Cerebellar cortex (tissue), 1 donor: Measurements from ENCODE around the gene CHID1.
A peak's percentile ranks its signal among the peaks of the same experiment; 100 is the strongest.

ENCODE experiments used
- DNase-seq: peaks from one replicate; pipeline ENCODE4 v3.0.0-alpha.2; 2015; ENCODE audit warnings: low spot score

CHID1 gene

DNA sequence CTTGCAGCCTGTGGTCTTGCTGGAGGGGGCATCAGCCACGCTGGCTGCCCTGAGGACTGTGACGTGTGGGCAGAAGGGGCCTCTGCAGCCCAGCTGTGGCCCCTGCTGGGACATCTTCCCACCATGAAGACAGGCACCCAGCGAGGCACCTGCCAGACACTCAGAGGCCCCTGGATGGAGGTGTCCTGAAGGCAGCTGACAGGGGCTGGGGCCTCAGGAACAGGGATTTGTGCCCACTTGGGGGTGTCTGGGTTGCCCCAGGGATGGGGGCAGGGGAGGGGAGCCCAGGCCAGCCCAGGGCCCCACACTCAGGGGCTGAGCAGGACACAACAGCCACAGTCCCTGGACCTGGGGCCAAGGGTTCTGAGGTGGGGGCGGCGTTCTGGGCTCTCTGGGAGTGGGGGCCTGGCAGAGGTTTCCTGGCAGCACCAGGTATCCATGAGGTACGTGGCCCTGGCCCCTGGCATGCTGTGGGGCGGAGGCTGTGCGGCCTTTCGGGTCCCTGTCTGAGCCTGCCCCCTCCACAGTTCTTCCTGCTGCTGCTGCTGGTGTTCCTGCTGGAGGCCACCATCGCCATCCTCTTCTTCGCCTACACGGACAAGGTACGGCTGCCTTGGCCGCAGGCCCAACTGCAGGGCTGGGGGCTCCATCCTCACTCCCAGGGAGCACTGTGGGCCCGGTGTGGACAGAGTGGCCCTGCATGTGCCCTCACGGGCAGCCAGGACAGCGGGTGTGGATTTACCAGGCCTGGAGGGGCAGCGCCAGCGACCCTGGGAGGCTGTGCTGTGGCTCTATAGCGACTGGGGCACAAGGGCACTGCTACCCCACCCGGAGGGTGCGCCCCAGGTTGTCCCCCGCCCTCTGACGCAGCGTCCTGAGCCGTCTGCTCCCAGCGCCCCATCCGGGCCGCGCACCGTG is 46.4 kb downstream of the CHID1 start:
- DNase-seq, result no peak

DNA sequence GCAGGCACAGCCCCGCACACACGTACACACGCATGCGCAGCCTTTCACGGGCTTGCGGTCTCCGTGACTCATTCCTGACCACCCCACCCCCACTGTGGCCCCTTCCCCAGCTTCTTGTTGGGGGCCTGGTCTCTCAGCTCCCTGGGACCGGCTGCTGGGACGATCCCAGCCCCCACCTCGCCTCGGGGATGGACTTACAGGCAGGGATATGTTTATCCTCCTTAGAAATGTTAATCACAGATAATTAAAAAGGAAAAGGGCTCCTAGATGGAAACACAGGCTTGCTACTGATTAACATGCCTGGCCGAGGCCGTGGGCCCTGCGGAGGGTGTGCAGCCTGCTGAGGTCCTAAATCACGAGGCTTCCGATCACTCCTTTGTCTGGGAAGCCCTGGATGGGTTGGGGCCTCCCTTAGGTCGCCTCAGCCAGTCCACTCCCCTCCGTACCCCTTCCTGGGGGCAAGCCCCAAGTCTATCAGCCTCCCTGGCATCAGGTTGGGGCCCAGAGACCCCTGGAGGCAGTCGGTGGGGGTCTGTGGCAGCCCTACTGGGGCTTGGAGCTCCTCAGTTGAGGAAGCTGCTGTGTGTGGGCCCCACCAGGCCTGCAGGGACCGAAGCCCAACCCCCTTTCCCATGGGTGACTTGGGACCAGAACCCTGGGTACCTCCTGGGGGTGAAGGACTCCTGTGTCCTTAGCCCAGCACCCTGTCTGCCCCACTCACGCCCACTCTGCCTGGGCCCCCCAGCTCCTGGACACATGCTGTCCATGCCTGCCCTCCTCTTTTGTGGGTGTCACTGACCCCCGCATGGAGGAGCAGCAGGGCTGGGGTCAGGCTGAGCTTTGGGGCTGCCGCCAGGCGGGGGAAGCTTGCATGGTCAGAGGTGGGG is 47.3 kb downstream of the CHID1 start:
- no peak for DNase-seq

DNA sequence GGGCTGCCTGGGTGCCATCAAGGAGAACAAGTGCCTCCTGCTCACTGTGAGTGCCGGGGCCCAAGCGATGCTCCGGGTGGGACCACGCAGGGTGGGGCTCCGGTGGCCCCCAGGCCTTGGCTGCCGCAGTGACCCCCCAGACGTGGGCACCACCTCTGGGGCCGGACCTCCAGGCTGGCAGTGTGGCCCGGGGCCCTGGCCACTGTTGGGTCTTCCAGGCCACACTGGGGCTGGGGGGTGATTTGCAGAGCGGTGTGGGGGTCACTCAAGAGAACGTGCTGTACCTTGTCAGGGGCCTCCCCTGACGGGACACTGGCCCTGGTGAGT is 48.0 kb downstream of the CHID1 start:
- no peak for DNase-seq

DNA sequence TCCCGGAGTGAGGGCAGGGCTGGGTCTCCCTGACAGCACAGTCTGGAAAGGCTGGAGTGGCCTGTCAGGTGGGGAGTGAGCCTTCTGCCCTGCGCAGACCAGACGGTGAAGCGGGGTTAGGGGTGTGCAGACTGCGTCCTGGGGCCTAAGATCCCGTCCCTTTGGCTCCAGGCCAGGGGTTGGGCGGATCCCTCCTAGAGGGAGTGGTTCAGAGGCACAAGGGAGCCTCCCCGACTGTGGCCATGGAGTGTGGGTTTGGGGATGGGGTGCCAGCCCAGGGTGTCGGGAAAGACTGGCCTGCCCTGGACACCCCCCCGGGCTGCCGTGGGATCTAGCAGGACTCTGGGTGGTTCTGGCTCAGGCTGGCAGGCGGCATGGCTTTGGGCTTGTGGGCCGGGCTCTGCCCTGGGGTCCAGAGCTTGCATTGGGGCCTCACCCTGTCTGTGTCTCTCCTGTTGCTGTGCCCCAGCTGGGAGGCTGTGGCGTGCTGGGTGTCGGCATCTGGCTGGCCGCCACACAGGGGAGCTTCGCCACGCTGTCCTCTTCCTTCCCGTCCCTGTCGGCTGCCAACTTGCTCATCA is 48.4 kb downstream of the CHID1 start:
- DNase-seq, result peak; percentile 64

DNA sequence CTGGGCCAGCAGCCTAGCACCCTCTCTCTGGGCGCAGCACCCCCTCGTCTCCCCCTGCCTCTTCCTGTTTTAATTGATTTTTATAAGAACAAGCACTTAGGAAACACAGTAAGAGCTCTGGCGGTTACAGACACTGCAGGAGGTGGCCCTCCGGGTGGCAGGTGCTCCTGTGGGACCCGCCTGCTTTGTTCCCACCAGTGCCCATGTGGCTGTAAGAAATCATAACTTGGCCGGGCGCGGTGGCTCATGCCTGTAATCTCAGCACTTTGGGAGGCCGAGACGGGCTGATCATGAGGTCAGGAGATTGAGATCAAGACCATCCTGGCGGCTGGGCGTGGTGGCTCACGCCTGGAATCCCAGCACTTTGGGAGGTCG is 49.5 kb downstream of the CHID1 start:
- DNase-seq, result no peak

DNA sequence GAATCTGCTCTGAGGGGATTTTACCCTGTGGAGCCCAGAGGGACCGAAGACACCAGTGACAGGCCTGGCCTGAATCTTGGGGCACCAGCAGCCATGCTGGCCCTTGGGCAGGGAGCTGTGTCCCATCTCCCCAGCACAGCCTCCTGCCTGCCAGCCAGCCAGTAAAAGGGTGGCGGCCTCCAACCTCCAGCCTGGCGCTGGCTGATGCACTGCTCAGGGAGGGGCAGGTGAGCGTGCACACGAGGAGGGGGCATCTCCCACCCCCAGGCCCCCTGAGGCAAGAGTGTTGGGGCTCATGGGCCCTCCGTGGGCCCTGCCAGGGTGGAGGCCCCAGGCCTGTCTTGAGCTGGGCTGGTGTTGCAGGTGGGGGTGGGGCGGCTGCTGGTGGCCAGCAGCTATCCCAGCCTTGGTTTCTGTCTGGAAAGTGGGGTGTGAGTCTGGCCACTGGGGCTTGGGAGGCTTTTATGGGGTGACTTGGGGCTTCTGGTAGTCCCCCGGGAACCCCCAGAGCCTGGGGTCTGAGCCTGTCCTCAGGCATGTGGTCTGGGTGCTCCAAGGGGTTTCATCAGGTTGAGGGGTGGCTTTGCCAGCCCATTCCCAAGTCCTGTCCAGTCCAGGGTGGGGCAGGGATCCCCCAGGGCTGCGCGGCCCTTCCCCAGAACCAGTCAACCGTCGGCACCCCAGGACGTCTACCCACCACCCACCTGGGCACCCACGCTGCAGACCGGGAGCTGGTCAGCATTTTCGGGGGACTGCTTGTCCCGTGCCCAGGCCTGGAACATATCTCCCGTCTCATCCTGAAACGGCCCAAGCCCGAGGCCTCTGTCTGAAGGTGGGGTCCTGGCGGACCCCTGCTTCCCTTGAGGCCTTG is 50.1 kb downstream of the CHID1 start:
- DNase-seq, result no peak

DNA sequence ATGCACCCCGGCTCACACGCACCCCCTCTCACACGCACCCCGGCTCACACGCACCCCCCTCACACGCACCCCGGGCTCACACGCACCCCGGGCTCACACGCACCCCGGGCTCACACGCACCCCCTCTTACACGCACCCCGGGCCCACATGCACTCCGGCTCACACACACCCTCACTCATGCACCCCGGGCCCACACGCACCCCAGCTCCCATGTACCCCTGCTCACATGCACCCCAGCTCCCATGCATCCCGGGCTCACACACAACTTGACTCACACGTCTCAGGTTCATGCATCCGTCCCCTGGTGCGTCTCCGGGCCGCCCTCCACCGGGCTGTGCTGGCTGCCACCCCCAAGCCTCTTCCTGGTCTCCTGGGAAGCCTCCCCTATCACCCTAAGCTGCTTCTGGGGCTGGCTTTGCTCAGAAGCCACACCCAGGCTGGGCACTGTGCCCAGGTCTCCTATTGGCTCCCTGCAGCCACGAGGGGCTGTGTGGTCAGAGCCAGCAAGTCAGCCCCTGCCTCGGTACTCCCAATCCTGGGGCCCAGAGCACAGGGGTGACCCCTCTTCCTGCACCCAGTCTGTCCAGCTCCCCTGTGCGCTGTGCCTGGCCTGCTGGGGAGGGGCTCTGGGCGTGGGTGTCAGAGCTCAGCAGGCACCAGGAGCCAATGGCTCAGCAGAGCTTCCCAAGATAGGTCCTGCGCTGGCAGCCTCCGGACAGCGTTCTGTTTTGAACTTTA is 51.0 kb downstream of the CHID1 start:
- peak; percentile 94 for DNase-seq

DNA sequence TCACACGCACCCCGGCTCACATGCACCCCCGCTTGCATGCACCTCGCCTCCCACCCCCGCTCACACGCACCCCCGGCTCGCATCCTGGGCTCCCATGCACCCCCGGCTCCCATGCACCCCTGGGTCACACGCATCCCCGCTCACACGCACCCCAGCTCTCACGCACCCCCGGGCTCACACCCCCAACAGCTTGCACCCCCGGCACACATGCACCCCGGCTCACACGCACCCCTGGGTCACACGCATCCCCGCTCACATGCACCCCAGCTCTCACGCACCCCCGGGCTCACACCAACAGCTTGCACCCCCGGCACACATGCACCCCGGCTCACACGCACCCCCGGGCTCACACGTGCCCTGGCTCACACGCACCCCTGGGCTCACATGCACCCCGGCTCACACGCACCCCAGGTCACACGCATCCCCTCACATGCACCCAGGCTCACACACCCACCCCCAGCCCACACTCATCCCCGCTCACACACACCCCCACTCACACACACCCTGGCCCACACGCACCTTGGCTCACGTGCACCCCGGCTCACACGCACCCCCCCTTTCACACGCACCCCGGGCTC is 51.8 kb downstream of the CHID1 start:
- no peak for DNase-seq

DNA sequence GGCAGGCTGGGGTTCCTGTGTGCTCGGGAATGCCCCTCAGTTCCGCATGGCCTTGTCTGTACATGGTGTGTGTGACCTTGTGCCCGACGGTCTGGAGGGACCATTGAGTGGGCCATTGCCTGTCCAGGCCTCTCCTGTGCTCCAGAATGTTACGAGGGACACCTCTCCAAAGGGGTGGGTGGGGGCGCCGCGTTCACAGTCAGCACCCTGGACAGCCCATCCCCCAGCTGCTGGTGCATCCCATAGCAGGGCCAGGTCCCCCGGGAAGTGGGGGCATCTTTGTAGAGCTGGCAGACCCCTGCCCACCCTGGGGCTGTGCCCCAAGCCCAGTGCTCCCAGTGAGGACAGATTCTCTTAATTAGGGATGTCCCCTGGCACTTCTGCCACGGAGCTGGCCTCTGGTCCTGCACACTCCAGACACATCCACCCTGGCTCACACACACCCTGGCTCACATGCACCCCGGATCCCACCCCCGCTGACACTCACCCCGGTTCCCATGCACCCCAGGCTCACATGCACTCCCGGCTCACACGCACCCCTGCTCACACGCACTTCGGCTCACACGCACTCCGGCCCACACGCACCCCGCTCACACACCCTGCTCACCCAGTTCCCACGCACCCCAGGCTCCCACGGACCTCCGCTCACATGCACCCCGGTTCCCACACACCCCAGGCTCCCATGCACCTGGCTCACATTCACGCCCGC is 52.4 kb downstream of the CHID1 start:
- no peak for DNase-seq

DNA sequence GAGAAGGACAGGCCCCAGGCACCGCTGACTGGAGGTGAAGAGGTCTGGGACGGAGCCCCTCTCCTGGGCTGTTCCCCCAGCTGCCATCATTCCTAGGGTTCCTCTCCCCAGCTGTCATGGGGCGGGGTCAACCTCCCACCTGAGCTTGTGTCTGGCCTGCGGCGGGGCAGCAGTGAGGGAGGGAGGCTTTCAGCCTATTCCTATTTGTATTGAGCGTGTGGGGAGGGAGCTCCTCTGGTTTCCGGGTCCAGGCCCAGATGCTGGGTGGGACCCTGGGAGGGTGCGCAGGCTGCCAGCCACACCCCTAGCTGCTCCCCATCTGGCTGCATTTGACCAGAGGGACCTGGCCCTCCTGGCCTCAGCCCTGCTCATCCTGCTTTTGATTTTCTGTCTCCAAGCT is 54.2 kb downstream of the CHID1 start:
- DNase-seq, result no peak

DNA sequence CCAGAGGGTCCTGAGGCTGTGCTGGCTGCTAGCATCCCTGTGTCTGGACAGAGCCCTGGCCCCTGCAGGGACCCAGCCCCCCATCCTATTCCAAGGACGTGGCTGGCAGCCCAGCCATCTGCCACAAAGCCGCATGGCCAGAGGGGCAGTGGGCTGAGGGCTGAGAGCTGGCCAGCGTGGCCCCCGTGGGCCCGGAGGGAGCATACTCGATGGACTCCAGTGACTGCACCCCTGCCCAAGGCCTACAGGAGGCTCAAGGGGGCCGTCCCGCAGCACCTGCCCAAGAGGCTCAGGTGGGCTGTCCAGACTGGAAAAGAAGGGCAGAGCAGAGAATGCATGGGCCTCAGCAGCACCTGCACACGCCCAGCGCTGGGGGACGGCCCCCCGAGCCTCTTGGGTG is 54.8 kb downstream of the CHID1 start:
- DNase-seq, result no peak

DNA sequence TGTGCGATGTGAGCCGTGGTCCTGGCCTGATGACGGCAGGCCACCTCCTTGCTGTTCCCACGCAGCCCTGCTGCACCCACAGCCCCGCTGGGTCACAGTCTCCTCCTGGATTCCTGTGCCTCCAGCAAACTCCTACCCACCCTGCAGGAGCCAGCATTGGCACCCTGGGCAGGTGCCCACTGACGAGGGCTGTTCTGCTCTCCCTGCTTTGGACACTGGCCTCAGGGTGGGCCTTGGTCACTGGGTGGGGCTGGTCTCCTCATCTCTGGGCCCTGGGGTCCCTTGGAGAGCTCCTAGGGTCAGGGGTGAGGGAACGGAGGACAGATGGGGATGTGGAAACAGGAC is 55.3 kb downstream of the CHID1 start:
- no peak for DNase-seq

DNA sequence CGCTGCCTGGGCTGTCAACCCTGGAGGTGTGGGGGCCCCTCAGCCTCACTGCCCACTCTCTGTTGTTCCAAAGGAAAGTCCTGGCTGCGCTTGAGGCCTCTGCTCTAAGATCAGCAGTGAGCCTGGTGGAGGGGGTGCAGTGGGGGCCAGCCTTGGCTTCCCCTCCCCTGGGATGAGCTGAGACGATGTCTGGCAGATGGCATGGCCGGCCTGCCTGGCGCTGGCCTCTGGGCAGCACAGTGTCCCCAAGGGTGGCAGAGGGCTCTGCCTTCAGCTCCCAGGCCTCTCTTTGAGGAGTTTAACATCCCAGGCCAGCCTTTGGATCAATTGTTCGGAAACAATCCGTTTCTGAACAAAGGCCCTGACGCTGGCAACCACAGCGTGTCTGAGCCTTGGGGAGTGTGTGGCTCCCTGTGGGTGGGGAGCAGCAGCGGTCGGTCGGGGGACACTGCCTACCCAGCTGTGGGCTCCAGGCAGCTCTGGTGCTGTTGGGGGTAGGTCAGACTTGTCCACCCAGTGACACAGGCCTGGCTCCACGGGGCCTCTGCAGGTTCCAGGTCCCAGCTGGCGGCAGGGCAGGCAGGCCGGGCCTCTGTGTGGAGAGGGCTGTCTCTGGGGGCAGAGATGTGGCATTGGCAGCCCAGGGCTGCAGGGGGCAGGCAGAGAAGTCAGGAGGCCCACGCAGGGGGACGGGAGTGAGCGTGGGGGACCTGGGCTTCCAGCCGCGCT is 55.8 kb downstream of the CHID1 start:
- DNase-seq, result no peak

DNA sequence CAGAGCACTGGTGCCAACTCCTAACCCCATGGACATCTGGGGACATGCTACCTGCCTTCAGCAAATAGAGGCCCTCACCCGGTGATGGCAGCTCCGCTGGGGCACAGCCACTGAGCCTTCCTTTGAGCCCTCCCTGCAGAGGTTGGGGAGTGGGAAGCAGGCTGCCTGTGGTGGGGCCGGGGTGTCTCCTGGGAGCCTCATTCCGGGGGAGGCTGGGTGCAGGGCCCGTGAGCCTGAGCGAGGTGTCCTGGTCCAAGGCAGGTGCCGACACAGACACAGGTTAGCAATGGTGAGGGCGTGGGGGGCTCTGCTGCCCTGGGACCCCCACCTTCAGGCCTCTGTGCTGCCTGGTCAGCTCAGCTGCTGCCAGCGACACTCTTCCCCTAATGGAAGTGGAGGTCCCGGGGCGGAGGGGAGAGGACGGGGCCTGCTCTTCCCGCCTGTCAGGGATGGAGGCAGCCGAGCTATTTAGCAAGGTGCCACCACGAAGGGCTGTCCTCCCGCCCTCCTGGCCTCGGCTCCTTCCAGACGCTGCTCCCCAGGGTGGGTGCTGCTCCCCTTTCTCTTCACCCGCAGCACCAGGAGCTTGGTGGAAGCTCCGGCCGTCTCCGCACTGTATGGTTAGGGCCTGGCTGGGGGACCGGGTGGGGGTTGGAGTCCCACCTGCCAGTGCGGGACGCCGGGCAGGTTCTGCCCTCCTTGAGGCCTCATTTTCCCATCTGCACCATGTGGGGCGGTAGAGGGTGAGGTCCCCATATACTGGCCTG is 56.7 kb downstream of the CHID1 start:
- no peak for DNase-seq

DNA sequence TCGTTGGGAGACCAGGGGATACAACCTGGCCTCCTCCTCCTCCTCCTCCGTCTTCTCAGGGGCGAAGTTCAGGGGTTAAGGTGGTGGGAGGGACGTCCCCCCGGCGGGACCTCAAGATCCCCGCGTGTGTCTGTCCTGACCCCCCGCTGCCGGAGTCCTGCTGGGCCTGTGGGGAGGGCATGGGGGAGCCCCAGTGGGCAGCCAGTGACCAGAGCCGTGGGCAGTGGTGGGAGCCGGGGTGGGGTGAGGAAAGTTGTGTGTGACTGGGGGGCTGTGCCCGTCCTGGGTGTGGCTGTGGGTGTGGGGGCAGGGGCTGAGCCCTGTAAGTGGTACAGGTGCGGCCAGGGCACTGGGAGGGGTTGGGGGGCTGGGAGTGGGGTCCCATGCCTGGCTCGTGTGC is 57.8 kb downstream of the CHID1 start:
- DNase-seq, result no peak

DNA sequence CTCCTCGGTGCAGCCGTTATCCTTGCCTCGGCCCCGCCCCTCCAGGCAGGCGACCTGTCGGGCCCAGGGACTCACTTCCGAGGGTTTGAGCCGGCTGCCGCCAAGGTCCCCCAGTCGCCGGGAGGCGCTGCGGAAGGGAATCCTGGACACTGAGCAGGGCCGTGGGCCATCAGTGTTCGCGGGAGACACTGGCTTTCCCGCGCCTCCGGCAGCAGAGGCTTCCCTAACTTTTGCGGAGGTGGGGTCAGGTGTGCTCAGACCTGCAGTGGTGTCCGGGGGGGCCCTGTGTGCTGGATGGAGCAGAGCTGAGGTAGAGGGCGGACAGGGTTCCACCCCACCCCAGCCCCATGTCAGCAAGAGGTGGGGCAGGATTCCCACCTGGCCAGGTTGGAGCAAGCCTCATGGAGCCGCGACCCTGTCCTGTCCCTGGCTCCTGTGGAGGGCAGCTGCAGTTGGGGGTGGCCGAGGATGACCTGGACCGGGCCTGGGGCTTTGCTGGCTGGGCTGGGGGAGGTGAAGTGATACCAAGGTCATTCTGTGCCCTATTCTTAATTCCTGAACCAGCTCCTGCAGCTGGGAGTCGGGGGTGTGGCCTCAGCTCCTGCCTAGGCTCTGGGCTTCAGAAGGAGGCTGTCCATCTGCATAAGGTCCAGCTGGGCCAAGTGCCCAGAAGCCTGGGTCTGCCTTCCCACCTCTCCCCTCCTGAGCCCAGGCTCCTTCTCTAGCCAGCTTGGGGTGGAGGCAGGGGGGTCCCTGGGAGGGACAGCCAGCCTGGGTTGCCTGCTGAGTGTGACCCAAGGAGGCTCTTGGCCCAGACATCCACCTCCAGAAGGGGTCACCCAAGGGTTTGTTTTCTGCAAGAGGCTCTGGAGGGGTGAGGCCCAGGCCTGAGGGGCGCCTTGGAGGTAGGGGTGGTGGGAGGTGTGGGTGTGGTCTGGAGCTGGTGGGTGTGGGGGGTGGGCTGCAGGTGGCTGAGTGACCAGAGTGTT is 59.5 kb downstream of the CHID1 start:
- DNase-seq, result no peak

DNA sequence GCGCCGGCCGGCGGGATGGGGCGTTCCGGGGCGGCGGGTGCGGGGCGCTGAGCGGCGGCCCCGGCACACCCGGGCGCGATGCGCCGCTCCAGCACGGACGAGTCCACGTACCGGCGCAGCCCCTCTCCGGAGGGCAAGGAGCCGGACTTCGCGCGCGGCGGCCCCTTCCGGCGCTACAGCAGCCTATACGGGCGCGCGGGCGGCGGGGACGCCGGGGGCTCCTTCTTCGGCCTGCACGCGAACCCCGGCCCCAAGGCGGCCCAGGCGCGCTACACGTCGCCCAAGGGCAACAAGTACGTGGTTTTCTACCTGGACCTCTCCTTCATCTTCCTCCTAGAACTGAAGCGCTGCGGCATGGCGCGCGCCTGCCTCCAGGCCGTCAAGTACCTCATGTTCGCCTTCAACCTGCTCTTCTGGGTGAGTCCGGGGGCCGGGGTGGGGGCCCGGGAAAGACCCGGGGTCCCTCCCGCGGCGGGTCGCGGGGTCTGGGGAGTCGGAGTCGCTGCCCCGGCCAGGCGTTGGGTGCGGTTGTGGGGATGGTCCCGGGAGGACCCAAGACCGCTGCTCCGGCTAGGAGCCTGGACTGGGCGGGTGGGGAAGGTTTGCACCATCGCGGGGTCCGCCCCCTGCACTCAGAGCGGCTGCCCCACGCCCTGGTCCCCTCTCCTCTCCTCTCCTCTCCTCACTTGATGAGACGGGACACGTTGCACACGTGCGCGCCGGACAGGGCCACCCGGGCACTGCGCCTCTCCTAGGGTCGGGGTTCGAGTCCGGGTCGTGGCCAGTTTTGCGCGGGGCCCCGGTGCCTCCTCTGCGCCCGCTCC is 60.4 kb downstream of the CHID1 start:
- no peak for DNase-seq
